Lower leg skin (tissue), 3 donors: ENCODE data around the gene SLC35F3.

ENCODE experiments used
- POLR2A ChIP-seq, 2 donors: fragments of 450-650 bp; IDR thresholded peaks; one replicate each; pipeline ENCODE4 v1.6.1; 2016 to 2017; ENCODE audit warnings: antibody characterized with exemption in 2 of 2, mild to moderate bottlenecking in 1 of 2, moderate library complexity in 1 of 2
- TF ChIP-seq, protein P1 (sequence below), 3 donors: fragments of 450-650 bp; IDR thresholded peaks; one replicate each; pipeline ENCODE4 v1.5.1; 2016; ENCODE audit warnings: antibody characterized with exemption in 3 of 3, mild to moderate bottlenecking in 3 of 3, moderate library complexity in 2 of 3

DNA sequence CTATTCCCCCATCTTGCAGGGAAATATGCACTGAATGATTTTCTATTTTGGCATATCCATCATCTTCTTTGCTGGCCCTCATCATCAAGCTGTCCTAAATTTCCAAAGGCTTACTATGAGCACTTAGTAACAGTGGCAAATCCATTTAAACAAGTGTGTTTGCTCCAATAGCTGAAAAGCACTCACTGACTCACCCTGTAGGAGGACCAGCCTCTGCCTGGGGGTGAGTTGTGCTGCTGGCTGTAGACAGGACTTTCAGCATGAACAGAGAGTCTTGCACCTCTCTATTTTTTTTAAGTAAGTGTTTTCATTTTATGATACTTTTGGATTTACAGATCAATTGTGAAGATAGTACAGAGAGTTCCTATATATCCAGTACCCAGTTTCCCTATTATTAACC, 97.3 kb downstream of the SLC35F3 start:
- TF ChIP-seq, protein P1, sequence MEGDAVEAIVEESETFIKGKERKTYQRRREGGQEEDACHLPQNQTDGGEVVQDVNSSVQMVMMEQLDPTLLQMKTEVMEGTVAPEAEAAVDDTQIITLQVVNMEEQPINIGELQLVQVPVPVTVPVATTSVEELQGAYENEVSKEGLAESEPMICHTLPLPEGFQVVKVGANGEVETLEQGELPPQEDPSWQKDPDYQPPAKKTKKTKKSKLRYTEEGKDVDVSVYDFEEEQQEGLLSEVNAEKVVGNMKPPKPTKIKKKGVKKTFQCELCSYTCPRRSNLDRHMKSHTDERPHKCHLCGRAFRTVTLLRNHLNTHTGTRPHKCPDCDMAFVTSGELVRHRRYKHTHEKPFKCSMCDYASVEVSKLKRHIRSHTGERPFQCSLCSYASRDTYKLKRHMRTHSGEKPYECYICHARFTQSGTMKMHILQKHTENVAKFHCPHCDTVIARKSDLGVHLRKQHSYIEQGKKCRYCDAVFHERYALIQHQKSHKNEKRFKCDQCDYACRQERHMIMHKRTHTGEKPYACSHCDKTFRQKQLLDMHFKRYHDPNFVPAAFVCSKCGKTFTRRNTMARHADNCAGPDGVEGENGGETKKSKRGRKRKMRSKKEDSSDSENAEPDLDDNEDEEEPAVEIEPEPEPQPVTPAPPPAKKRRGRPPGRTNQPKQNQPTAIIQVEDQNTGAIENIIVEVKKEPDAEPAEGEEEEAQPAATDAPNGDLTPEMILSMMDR (IDR thresholded peaks at IDR 0.05), result no peak
- TF ChIP-seq POLR2A (IDR thresholded peaks at IDR 0.05), result no peak
